IPS-18a (cell line): Measurements from ENCODE around the gene LAMTOR1.
"Not testable (repeated sequence)": the region's sequence is repeated elsewhere in the genome, so short reads cannot be mapped to it uniquely, and the experiment has no call there.

ENCODE experiments used
- H3K27ac ChIP-seq: one replicate; pipeline ENCODE4 v1.5.1; 2013; ENCODE audit warnings: low read length
- H3K27me3 ChIP-seq: one replicate; pipeline ENCODE4 v1.6.1; 2013; ENCODE audit warnings: mild to moderate bottlenecking, low read length; ENCODE audit not compliant: control insufficient read depth, insufficient read depth
- H3K36me3 ChIP-seq: one replicate; pipeline ENCODE4 v1.6.1; 2013; ENCODE audit warnings: low read depth, low read length; ENCODE audit not compliant: control insufficient read depth
- H3K4me1 ChIP-seq: one replicate; pipeline ENCODE4 v1.6.1; 2013; ENCODE audit warnings: low read depth, low read length; ENCODE audit not compliant: control insufficient read depth
- H3K4me3 ChIP-seq: one replicate; pipeline ENCODE4 v1.5.1; 2013; ENCODE audit warnings: low read length
- H3K9ac ChIP-seq: one replicate; pipeline ENCODE4 v1.6.1; 2013; ENCODE audit warnings: mild to moderate bottlenecking, low read length, moderate library complexity
- H3K9me3 ChIP-seq: one replicate; pipeline ENCODE4 v1.6.1; 2013; ENCODE audit warnings: low read depth, low read length; ENCODE audit not compliant: control insufficient read depth

The LAMTOR1 gene

DNA sequence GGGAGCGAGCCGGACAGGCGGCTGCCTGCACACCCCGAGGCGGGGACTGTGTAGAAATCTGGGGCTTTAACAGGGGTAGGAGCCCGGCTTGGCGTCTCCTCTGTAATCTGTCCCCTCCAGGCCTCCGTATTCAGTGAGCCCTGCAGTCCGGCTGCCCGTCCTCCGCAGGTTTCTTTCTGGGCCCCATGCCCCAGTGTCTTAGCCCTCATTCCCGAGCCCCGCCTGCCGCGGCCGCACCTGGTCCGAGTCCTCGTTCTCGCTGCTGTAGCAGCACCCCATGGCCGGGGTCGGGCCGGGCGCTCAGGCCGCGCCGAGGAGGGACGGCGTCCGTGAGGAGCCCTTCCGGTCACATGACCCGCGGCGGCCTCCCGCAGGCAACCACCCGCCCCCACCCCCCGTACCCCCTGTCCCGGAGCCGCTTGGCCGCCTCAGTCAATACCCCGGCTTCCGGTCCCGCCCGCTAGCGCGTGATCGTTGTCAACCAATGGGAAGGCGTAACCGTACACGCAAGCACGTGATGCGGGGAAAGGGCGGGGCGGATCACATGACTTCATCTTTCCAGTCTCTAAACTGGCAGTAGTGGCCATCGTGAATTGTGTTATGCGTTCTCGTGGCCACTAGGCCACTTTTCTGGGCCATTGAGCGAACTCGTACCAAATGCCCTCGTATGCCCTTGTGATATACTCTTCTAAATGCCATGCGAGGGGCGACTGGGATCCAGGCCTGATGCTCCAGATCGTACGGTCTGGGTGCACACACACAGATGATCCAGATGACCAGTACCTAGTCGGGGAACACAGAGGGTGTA lies at the start of gene LAMTOR1:
TSS of gene LAMTOR1 (minus strand) at position 352 of the 808 bp plus-strand sequence. CDS start at position 279, 73 bp downstream.
- peak within 1 kb of the TSS; percentile 81 for H3K4me3 ChIP-seq
- peaks cover 21% of the 10 kb centered on the region for H3K36me3 ChIP-seq
- peak within 1 kb of the TSS; percentile 88 for H3K27ac ChIP-seq
- H3K9ac ChIP-seq = peak within 1 kb of the TSS; percentile 93
- no peaks in the 10 kb centered on the region for H3K9me3 ChIP-seq
- H3K4me1 ChIP-seq = peaks cover 12% of the 10 kb centered on the region
- H3K27me3 ChIP-seq = no peaks in the 10 kb centered on the region

DNA sequence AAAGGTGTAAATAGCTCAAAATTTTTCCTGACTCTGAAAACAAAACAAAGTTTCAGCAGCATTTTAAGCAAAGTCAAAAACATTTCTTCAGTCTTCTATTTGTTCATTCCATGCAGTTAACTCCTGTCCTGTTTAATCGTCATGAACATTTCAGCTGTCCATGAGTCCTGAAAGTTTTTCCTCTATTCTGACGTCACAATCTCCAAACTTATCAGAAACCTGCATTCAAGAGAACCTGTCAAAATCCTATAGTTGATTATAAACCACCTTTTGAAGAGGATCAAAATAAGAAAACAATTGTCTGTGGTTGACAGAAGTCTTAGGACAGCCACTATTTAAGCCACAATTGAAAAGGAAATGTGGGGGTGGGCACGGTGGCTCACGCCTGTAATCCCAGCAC lies 47.8 kb upstream of the LAMTOR1 start:
- no peaks in the 10 kb centered on the region for H3K36me3 ChIP-seq
- H3K9me3 ChIP-seq = no peaks in the 10 kb centered on the region
- H3K27ac ChIP-seq = no peak overlapping the region
- H3K27me3 ChIP-seq = no peaks in the 10 kb centered on the region
- no peak overlapping the region for H3K4me3 ChIP-seq
- H3K4me1 ChIP-seq = no peaks in the 10 kb centered on the region
- no peak overlapping the region for H3K9ac ChIP-seq

DNA sequence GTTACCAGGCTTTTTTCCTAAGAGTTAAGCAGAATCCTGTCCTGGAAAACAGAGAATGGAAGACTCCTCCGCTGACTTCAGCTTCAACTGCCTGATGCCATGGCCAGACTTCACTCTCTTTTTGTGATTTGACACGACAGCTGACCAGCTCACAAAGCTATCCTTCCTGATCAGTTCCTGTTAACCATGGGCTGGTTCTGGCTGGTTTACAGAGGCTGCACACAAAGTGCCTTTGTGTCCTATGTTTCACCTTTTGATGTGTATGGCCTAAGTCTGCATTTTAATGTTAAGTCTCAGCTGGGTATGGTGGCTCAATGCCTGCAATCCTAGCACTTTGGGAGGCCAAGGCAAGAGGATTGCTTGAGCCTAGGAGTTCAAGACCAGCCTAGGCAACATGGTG lies 43.5 kb upstream of the LAMTOR1 start:
- no peaks in the 10 kb centered on the region for H3K36me3 ChIP-seq
- H3K27me3 ChIP-seq = no peaks in the 10 kb centered on the region
- no peak overlapping the region for H3K4me3 ChIP-seq
- H3K9ac ChIP-seq = no peak overlapping the region
- H3K9me3 ChIP-seq = no peaks in the 10 kb centered on the region
- no peaks in the 10 kb centered on the region for H3K4me1 ChIP-seq
- no peak overlapping the region for H3K27ac ChIP-seq

DNA sequence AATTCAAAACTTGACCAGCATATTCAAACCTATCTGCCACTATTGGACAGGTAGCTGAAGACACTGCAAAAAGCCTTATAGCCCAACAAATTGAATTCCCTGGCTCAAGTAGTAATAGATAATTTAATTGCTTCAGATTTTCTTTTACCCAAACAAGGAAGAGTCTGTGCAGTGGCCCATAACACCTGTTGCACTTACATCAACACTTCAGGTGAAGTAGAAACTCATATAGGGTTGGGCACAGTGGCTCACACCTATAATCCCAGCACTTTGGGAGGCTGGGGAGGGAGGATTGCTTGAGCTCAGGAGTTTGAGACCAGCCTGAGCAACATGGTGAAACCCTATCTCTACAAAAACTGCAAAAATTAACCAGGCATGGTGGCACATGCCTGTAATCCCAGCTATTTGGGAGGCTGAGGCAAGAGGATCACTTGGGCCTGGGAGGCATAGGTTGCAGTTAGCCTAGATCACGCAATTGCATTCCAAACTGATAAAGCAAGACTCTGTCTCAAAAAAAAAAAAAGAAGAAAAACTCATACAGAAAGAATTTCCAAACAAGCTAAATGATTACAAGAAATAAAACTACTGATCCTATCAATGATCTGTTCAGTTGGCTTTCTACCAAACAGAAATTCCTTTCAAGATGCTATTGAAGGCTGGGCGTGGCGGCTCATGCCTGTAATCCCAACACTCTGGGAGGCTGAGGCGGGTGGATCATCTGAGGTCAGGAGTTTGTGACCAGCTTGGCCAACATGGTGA lies 41.9 kb upstream of the LAMTOR1 start:
- Histone ChIP-seq H3K4me1 (peaks cover 5% of the 10 kb centered on the region), H3K27ac (no peak overlapping the region), H3K36me3 (no peaks in the 10 kb centered on the region), H3K9ac (no peak overlapping the region), H3K4me3 (no peak overlapping the region), H3K27me3 (peaks cover 3% of the 10 kb centered on the region), H3K9me3 (no peaks in the 10 kb centered on the region)

DNA sequence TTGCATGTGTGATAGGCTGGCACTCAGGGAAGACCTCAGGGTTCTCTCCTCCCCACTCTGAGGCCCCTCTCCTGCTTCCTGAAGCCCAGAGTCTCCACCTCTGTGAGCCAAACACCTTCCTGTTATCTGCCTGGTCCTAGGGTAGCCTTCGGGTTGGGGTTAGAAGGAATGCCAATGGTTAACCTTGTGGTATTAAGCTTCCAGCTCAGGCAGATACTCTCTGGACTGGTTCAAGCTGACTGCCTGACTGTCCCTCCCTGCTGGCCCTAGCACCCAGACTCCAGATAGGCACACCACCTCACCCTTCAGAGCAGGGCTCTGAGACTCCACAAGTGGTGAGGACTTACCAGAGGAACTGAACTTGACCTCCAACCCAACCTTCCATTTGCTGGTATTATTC lies 39.4 kb upstream of the LAMTOR1 start:
- not testable (repeated sequence) for H3K27ac ChIP-seq, H3K4me3 ChIP-seq, H3K9me3 ChIP-seq, H3K36me3 ChIP-seq, H3K27me3 ChIP-seq, H3K9ac ChIP-seq, H3K4me1 ChIP-seq

DNA sequence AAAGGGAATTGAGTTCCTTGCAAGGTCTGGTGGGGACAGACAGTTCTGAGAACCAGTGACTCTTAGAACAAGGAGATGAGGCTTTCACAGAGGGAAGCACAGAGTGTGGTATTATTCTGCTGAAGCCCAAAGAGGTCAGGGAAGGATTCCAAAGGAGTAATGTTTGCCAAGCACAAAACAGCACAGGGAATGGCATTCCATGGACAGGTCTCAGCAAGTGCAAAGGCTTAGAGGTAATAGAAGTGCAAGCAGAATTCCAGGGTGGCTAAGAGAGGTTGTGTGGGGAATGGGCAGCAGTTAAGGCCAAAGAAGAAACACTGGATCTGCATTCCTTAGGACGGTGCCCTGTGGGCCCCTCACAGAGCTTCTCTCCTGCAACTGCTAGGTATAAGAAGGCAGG lies 39.0 kb upstream of the LAMTOR1 start:
- H3K27me3 ChIP-seq, H3K9ac ChIP-seq, H3K36me3 ChIP-seq, H3K4me1 ChIP-seq, H3K9me3 ChIP-seq, H3K27ac ChIP-seq, H3K4me3 ChIP-seq: not testable (repeated sequence)

DNA sequence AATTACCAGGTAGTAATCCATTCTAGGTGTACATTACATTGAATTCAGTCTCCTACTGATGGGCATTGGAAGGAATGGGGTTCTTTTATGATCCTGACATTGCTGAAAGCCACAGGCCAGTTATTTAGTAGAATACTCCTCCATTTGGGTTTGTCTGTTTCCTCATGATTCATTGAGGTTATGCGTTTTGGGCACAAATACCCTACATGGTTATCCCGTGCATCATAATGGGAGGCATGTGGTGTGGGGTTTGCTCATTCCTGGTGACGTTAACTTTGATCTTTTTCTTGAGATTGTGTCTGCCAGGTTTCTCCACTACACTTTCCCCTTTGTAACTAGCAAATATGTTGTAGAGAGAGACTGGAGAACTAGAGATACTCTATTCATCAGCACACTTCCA lies 38.0 kb upstream of the LAMTOR1 start:
- H3K27ac ChIP-seq = no peak overlapping the region
- no peak overlapping the region for H3K4me3 ChIP-seq
- H3K9me3 ChIP-seq = no peaks in the 10 kb centered on the region
- H3K4me1 ChIP-seq = peaks cover 5% of the 10 kb centered on the region
- no peak overlapping the region for H3K9ac ChIP-seq
- no peaks in the 10 kb centered on the region for H3K36me3 ChIP-seq
- H3K27me3 ChIP-seq = peaks cover 3% of the 10 kb centered on the region

DNA sequence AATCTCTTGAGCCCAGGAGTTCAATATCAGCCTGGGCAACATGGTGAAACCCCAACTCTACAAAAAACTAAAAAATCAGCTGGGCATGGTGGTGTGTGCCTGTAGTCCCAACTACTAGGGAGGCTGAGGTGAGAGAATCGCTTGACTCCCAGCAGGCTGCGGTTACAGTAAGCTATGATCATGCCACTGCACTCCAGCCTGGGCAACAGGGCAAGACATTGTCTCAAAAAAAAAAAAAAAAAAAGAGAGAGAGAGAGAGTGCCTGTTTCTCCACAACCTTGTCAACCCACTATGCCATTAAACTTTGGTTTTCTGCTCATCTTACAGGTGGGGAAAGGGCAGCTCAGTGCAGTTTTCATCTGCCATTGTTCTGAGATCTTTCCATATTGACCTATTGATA lies 37.6 kb upstream of the LAMTOR1 start:
- Histone ChIP-seq H3K27ac (no peak overlapping the region), H3K9ac (no peak overlapping the region), H3K4me1 (peaks cover 5% of the 10 kb centered on the region), H3K36me3 (no peaks in the 10 kb centered on the region), H3K9me3 (no peaks in the 10 kb centered on the region), H3K27me3 (peaks cover 3% of the 10 kb centered on the region), H3K4me3 (no peak overlapping the region)

DNA sequence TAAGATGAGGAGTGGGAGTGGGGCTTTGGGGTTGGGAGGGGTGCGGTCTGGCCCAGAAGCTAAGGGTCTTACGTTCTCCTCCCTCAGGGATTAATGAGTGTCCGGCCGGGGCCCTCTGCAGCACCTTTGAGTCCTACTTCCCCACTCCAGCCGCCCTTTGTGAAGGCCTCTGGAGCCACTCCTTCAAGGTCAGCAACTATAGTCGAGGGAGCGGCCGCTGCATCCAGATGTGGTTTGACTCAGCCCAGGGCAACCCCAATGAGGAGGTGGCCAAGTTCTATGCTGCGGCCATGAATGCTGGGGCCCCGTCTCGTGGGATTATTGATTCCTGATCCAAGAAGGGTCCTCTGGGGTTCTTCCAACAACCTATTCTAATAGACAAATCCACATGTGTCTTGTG lies 36.4 kb upstream of the LAMTOR1 start:
- no peak overlapping the region for H3K27ac ChIP-seq
- H3K27me3 ChIP-seq = peaks cover 3% of the 10 kb centered on the region
- H3K36me3 ChIP-seq = no peaks in the 10 kb centered on the region
- H3K9me3 ChIP-seq = no peaks in the 10 kb centered on the region
- H3K4me3 ChIP-seq = no peak overlapping the region
- no peak overlapping the region for H3K9ac ChIP-seq
- H3K4me1 ChIP-seq = peaks cover 5% of the 10 kb centered on the region

DNA sequence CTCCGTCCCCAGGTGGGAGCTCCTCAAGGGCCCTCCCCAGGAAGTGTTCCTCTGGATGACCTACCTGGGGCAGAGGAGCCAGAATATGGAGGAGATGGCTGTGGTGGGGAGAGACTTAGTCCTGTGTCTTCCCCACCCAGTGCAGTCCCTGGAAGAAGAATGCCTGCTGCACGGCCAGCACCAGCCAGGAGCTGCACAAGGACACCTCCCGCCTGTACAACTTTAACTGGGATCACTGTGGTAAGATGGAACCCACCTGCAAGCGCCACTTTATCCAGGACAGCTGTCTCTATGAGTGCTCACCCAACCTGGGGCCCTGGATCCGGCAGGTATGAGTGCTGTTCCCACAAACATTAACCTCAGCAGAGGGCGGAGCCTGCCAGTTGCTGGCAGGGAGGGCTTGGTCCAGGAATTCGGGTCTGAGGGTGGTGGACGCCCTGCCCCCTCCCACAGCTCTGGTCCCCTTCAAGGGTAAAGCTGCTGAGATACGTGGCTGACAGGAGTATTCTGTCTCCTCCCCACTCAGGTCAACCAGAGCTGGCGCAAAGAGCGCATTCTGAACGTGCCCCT lies 35.8 kb upstream of the LAMTOR1 start:
- H3K4me3 ChIP-seq = no peak overlapping the region
- H3K36me3 ChIP-seq = no peaks in the 10 kb centered on the region
- peaks cover 3% of the 10 kb centered on the region for H3K27me3 ChIP-seq
- peaks cover 5% of the 10 kb centered on the region for H3K4me1 ChIP-seq
- no peak overlapping the region for H3K9ac ChIP-seq
- H3K27ac ChIP-seq = no peak overlapping the region
- H3K9me3 ChIP-seq = no peaks in the 10 kb centered on the region

DNA sequence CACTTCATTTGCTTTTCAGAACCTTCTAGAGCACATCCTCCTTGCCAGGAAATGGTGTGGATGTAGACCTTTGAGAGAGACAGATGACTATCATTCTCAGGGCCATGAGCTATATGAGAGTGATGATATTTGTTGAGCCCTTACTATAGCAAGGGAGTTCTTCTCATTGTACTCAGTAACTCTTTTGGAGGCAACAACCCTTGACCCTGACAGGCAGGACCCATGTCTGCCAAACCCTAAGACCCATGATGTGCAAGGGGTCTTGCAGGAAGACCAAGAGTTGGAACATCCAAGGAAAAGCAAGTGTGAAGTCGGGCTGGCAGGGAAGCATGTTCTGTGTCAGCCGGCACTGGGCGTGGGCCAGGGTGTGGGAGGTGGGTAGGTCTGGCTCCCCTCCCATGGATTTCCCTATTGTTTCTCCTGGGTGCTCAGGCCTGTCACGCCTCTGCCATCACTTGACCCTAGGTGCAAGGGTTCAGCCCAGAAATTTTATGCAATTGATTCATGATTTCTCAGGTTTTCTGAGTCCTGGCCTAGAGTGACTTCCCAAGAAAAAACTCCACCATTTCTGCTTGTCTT lies 33.7 kb upstream of the LAMTOR1 start:
- Histone ChIP-seq H3K9ac (no peak overlapping the region), H3K27ac (no peak overlapping the region), H3K27me3 (peaks cover 3% of the 10 kb centered on the region), H3K9me3 (no peaks in the 10 kb centered on the region), H3K4me1 (peaks cover 5% of the 10 kb centered on the region), H3K36me3 (no peaks in the 10 kb centered on the region), H3K4me3 (no peak overlapping the region)
